HG03159 (cell line): ENCODE data around the gene OR2A2.

Experiments used
- ATAC-seq: cut with Tn5 transposase; IDR thresholded peaks from one replicate; pipeline ENCODE4 v1.9.1; 2021; ENCODE audit warnings: mild to moderate bottlenecking, moderate library complexity; ENCODE audit not compliant: unreplicated experiment

Gene OR2A2

GRCh38 chr7:144134116-144134515 is 24.7 kb downstream of the OR2A2 start:
- ATAC-seq, result no peak

GRCh38 chr7:144137501-144137900 is 28.1 kb downstream of the OR2A2 start:
- ATAC-seq, result no peak

GRCh38 chr7:144142187-144142586 is 32.8 kb downstream of the OR2A2 start:
- ATAC-seq, result no peak

GRCh38 chr7:144144426-144144825 is 35.0 kb downstream of the OR2A2 start:
- ATAC-seq, result no peak

- ATAC-seq, result no peak
Measured at GRCh38 chr7:144148224-144148827, 38.9 kb downstream of the OR2A2 start.

GRCh38 chr7:144158861-144159260 is 49.5 kb downstream of the OR2A2 start:
- no peak for ATAC-seq
